ENCODE data around the gene ADGRB2.
"Not testable (repeated sequence)": the region's sequence is repeated elsewhere in the genome, so short reads cannot be mapped to it uniquely, and the experiment has no call there.

GRCh38 chr1:31707059-31707600 is 57.0 kb downstream of the ADGRB2 start:
- TF ChIP-seq CTCF, POLR2A (IDR thresholded peaks at IDR 0.05): not testable (repeated sequence)
